Smooth muscle cell (in vitro differentiated cells): ENCODE measurements around the gene NFYC. TPM values are rescaled to one million over a fixed set of nuclear protein-coding genes. Genes with fewer than 3 reads are reported as not detected.

Source experiments
- DNase-seq: peaks from one replicate; lab custom pipeline; 2025; ENCODE audit not compliant: unreplicated experiment; lab: John Stamatoyannopoulos, UW
- H2AFZ ChIP-seq: fragments of 200-600 bp; sonication (generic); 2 replicates; pipeline ENCODE4 v1.6.0; 2016; ENCODE audit warnings: antibody characterized with exemption, low read depth, mild to moderate bottlenecking
- H3F3A ChIP-seq: fragments of 200-600 bp; sonication (generic); 2 replicates; pipeline ENCODE4 v1.6.0; 2017; ENCODE audit warnings: antibody characterized with exemption, low read depth
- H3K27ac ChIP-seq: fragments of 200-600 bp; sonication (generic); 2 replicates; pipeline ENCODE4 v1.5.1; 2016; ENCODE audit warnings: low read depth, mild to moderate bottlenecking
- H3K27me3 ChIP-seq: fragments of 200-600 bp; sonication (generic); 2 replicates; pipeline ENCODE4 v1.6.1; 2016; ENCODE audit warnings: low read depth, mild to moderate bottlenecking
- H3K36me3 ChIP-seq: fragments of 200-600 bp; sonication (generic); 2 replicates; pipeline ENCODE4 v1.5.1; 2016; ENCODE audit warnings: low read depth
- H3K4me1 ChIP-seq: fragments of 200-600 bp; sonication (generic); 2 replicates; pipeline ENCODE4 v1.5.1; 2016; ENCODE audit warnings: low read depth
- H3K4me2 ChIP-seq: fragments of 200-600 bp; sonication (generic); 2 replicates; pipeline ENCODE4 v1.6.0; 2016; ENCODE audit warnings: mild to moderate bottlenecking
- H3K4me3 ChIP-seq: fragments of 200-600 bp; sonication (generic); 2 replicates; pipeline ENCODE4 v1.5.1; 2016; ENCODE audit warnings: mild to moderate bottlenecking
- H3K79me2 ChIP-seq: fragments of 200-600 bp; sonication (generic); 2 replicates; pipeline ENCODE4 v1.6.0; 2016; ENCODE audit warnings: low read depth, mild to moderate bottlenecking
- H3K9ac ChIP-seq: fragments of 200-600 bp; sonication (generic); 2 replicates; pipeline ENCODE4 v1.6.0; 2016; ENCODE audit warnings: low read depth
- H3K9me3 ChIP-seq: fragments of 200-600 bp; sonication (generic); replicated peaks from 2 replicates; pipeline ENCODE4 v1.5.1; 2016; ENCODE audit warnings: low read depth
- H4K20me1 ChIP-seq: fragments of 200-600 bp; sonication (generic); 2 replicates; pipeline ENCODE4 v1.6.0; 2016; ENCODE audit warnings: low read depth
- CTCF ChIP-seq: fragments of 200-600 bp; sonication (generic); IDR thresholded peaks from 2 replicates; pipeline ENCODE4 v1.5.1; 2017; ENCODE audit warnings: borderline replicate concordance, mild to moderate bottlenecking, antibody characterized with exemption; ENCODE audit not compliant: insufficient read depth, poor library complexity, severe bottlenecking
- WGBS: methylation state at CpG from one replicate; pipeline ENCODE4 v1.1.7; 2016; ENCODE audit warnings: low lambda C conversion rate; 5-methylcytosine and 5-hydroxymethylcytosine counted together
- polyA plus RNA-seq: library from polyadenylated mRNA; unstranded; fragments of >200 nt; fragmentation: Nextera tagmentation; extraction: Ambion mirVana; gene quantifications from 2 replicates; pipeline ENCODE4 v1.2.1, GENCODE V29; 2016
- total RNA-seq: library from RNA; depleted of rRNA; stranded (reverse); fragments of >200 nt; gene quantifications from 2 replicates; pipeline ENCODE4 v1.2.3, GENCODE V29; 2014

The NFYC gene
- total and polyA plus RNA-seq, 2 experiments from 2014 or later, result 18.1 to 28.6 TPM

- Histone ChIP-seq H3K27ac (no peak overlapping the region), H3K79me2 (no peaks in the 10 kb centered on the region), H3K9ac (no peak overlapping the region), H3F3A (no peaks in the 10 kb centered on the region), H3K36me3 (peaks cover 8% of the 10 kb centered on the region), H3K27me3 (no peaks in the 10 kb centered on the region), H4K20me1 (peaks cover 7% of the 10 kb centered on the region), H3K4me3 (no peak overlapping the region), H3K4me1 (no peaks in the 10 kb centered on the region), H2AFZ (no peak overlapping the region), H3K9me3 (no peaks in the 10 kb centered on the region), H3K4me2 (no peak overlapping the region)
- no peak for TF ChIP-seq CTCF
- no peak for DNase-seq
- WGBS, result 96% methylated on average over 17 of the region's 18 CpGs
Measured at GRCh38 chr1:40770296-40771070, 79.0 kb downstream of the NFYC start.

GRCh38 chr1:40772146-40772955 is 80.8 kb downstream of the NFYC start:
- no peaks in the 10 kb centered on the region for H3K27me3 ChIP-seq
- H3K79me2 ChIP-seq, result no peaks in the 10 kb centered on the region
- DNase-seq, result no peak
- H2AFZ ChIP-seq, result no peak overlapping the region
- no peak for TF ChIP-seq CTCF
- no peaks in the 10 kb centered on the region for H4K20me1 ChIP-seq
- no peak overlapping the region for H3K9ac ChIP-seq
- WGBS, result 94% methylated on average over 2 of the region's 2 CpGs
- H3K36me3 ChIP-seq, result peaks cover 8% of the 10 kb centered on the region
- H3F3A ChIP-seq, result no peaks in the 10 kb centered on the region
- H3K9me3 ChIP-seq, result no peaks in the 10 kb centered on the region
- no peak overlapping the region for H3K27ac ChIP-seq
- H3K4me1 ChIP-seq, result no peaks in the 10 kb centered on the region
- no peak overlapping the region for H3K4me3 ChIP-seq
- no peak overlapping the region for H3K4me2 ChIP-seq

- DNase-seq, result no peak
- no peak overlapping the region for H3K27ac ChIP-seq
- H2AFZ ChIP-seq, result no peak overlapping the region
- no peak overlapping the region for H3K4me2 ChIP-seq
- 68% methylated on average over 6 of the region's 6 CpGs for WGBS
- H3K27me3 ChIP-seq, result no peaks in the 10 kb centered on the region
- H3F3A ChIP-seq, result no peaks in the 10 kb centered on the region
- H3K4me1 ChIP-seq, result no peaks in the 10 kb centered on the region
- H3K4me3 ChIP-seq, result no peak overlapping the region
- H4K20me1 ChIP-seq, result no peaks in the 10 kb centered on the region
- no peaks in the 10 kb centered on the region for H3K79me2 ChIP-seq
- TF ChIP-seq CTCF, result no peak
- H3K9me3 ChIP-seq, result no peaks in the 10 kb centered on the region
- no peaks in the 10 kb centered on the region for H3K36me3 ChIP-seq
- no peak overlapping the region for H3K9ac ChIP-seq
Measured at GRCh38 chr1:40773748-40774265, 82.3 kb downstream of the NFYC start.
